Cortex of kidney (tissue), 1 donor: ENCODE data around the gene TPI1.

ENCODE experiments used
- DNase-seq: peaks from one replicate; lab custom pipeline; 2025; lab: John Stamatoyannopoulos, UW

Gene TPI1

DNA sequence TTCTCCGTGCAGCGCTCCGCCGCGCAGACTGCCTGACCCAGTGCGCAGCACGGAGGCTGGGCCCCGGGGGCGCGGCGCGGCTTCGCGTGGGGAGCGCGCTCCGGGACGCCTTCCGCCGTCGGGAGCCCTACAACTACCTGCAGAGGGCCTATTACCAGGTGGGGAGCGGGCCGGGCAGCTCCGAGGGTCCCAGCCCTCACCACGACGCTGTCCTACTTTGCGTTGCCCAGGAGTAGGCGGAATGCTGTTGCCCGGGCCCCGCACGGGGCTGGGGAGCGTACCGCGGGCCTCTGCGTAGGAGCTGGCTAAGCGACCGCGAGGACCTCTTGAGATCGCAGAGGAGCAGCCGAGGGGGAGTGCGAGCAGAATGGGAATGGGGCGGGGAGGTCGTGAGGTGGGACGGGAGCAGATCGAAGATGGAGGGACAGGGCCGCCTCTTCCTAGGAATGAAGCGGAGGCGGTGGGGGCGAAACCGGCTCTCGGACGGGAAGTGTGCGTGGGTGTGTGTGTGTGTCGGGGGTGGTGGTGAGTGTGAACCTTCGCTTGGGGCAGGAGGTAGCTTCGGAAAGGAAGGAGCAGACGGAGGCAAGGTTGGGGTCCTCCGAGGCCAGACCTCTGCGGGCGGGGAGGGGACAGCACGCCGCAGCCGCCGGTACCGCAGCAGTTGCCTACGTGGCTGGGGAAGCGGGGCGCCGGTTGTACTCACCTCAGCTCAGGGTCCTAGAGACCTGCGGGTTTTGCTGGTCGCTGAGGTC is 38.4 kb upstream of the TPI1 start:
- no peak for DNase-seq

DNA sequence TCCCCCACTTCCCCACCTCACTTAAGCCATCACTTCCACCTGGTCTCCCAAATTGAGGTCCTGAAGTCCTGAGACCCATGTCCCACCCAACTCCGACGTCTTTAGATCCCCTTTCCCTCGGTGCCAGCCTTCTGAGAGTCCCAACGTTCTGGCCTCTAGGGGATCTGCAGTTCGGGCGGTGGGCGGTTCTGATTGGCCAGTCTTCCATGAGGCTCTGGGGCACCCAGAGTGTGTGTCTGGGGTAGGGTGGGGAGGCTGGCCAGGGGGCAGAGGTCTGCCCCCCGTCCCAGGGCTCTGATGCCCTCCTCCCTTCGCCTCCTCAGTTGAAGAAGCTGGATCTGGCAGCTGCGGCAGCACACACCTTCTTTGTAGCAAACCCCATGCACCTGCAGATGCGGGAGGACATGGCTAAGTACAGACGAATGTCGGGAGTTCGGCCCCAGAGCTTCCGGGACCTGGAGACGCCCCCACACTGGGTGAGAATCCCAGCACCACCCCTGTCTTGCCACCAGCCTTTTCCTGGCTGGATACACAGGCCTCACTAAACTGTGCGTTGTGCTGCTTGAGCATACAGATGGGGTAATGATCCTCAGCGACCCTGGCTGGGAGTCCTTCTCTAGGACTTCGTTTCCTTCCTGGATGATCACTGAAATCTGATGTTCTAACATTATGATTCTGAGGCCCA is 37.7 kb upstream of the TPI1 start:
- DNase-seq = no peak

DNA sequence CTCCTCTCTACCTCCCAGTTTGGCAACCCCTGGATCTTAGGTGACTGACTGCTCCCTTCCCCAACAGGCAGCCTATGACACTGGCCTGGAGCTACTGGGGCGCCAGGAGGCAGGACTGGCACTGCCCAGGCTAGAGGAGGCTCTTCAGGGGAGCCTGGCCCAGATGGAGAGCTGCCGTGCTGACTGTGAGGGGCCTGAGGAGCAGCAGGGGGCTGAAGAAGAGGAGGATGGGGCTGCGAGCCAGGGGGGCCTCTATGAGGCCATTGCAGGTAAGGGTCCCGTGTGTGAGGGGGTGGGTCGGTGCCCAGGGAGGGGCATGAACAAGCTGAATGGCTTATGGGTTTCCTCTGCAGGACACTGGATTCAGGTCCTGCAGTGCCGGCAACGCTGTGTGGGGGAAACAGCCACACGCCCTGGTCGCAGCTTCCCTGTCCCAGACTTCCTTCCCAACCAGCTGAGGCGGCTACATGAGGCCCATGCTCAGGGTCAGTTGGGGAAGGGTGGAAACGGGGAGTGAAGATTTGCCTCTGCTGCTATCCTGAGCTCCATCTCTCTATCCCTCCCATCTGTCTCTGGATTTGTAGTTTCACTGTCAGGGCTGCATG is 36.9 kb upstream of the TPI1 start:
- no peak for DNase-seq

DNA sequence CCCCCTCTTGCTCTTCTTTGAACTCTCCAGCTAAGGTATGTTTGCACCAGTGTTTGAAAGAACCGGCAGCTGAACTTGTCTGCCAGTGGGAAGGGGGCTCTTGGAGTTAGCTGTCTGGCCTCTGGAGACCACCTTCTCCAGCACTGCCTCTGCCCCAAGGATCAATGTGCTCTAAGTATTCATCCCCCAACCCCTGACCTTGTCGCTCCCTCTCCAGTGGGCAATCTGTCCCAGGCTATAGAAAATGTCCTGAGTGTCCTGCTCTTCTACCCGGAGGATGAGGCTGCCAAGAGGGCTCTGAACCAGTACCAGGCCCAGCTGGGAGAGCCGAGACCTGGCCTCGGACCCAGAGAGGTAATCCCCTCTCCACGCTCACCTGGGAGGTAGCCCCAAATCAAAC is 36.3 kb upstream of the TPI1 start:
- no peak for DNase-seq

DNA sequence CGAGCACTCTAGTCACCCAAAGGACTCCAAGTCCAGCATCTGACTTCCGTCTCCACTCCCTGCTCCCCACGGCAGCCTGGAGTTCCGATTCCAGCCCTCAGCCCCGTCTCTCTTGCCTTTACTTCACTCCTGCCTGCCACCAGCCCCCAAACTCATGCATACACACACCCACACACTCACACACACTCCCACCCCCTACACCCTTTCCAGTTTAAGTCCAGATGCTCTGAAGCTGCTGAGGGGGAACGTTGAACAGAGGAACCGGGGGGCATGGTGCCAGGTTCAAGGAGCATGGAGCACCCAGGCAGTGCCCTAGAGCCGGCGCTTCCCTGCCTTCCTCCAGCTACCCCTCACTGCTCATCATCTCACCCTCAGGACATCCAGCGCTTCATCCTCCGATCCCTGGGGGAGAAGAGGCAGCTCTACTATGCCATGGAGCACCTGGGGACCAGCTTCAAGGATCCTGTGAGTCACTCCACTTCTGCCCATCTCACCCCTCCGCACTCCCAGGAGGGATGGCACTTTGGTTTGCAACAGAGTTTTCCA is 35.8 kb upstream of the TPI1 start:
- DNase-seq = no peak

DNA sequence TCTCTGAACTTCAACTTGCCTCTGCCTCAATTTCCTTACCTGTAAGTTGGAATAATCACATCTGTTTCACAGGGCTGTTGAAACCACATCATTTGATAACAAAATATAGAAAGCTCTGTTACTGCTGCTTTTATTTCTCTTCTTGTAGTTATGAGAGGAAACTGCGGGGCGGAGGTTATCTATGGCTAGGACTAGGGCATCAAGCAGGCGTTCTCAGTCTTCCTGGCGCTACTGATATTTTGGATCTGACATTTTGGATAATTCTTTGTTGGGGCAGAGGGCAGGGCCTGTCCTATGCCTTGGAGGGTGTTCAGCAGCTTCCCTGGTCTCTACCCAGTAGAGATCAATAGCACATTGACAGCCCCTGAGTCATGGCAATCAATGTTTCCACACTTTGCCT is 35.2 kb upstream of the TPI1 start:
- no peak for DNase-seq

DNA sequence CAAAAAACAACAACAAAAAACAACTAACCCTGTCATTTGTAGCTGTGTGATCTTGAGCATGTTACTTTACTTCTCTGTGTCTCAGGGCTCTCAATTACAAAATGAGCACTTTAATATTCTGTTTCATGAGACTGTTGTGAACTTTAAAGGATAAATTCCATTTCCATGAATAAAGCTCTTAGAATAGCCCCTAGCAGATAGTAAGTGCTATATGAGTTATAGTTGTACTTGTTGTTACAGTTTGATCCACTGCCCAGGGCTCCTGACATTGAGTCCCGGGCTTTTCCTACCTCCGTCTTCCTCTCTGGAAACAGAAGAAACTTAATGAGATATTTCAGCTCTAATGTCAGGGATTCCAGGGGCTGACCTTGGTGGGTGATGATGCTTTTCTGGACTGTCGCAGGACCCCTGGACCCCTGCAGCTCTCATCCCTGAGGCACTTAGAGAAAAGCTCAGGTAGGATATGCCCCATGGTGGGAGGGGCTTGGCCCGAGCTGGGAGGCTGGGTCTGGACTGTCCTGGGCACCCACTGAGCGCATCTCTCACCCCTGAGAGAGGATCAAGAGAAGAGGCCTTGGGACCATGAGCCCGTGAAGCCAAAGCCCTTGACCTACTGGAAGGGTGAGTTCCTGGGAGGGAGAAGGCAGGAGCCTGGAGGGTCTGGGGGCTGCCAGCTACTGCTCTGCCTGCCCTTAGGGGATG is 34.0 kb upstream of the TPI1 start:
- no peak for DNase-seq

DNA sequence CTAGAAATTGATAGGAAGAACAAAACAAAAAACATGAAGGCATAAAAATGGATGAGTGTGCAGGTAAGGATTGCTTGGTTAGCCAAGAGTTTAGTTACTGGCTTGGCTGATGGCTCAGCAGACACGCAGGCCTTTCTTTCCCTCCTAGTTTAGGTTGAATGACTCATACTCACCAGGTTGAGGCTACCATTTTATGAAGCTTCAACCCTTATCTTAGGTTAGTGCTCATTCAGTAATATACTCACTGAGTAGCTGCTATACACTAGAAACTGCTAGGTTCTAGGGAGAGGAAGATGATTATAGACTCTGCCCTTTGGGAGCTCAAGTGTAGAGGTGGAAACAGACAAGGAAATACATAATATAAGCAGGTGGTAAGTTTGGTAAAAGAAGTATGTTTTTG is 33.1 kb upstream of the TPI1 start:
- DNase-seq = no peak

DNA sequence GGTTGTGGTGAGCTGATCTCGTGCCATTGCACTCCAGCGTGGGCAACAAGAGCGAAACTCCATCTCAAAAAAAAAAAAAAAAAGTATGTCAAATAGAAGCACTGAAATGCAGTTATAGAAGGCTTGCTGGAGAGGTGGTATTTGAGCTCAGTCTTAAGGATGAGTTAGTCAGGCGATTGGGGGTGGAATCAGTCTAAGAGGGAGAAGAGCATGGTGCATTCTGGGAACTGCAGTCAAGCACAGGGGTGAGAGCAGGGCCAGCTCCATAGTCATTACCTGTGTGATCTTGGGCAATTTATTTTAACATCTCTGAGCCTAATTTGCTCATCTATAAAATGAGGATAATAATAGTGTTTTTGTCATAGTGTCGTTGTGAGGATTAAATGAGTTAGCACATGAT is 32.5 kb upstream of the TPI1 start:
- DNase-seq = no peak

DNA sequence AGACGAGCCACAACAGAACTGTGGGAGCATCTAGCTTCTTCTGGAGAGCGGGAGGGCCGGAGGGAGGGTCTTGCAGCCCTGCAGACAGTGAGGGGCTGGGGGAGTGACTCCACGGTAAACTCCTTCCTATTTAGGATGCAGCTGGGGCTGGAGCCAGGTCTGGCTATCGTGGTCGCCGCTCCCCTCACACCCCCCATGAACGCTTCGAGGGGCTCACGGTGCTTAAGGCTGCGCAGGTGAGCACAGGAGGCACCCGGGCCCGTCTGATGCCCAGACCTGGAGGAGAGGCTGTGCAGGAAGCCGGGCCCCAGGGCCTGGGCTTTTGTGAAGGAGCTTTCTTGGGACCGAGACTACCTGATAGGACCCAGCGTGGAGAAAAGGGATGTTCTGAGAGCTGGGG is 30.5 kb upstream of the TPI1 start:
- DNase-seq = no peak

DNA sequence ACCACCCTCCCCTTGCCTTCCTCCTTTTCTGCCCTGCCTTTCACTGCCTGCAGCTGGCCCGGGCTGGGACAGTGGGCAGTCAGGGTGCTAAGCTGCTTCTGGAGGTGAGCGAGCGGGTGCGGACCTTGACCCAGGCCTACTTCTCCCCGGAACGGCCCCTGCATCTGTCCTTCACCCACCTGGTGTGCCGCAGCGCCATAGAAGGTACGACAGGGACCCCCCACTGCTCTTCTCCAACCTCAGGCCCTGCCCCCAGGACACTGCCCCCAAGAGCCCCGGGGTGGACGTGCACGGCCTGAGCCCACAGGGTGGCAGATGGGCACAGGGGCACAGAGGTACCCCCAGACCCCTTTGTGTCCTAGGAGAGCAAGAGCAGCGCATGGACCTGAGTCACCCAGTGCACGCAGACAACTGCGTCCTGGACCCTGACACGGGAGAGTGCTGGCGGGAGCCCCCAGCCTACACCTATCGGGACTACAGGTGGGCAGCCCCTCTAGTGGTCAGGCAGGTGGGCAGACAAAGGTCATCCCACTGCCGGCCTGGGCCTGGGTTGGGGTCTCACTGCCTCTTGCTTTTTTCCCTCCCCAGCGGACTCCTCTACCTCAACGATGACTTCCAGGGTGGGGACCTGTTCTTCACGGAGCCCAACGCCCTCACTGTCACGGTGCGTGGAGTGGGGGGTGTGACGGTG is 29.8 kb upstream of the TPI1 start:
- DNase-seq = no peak

DNA sequence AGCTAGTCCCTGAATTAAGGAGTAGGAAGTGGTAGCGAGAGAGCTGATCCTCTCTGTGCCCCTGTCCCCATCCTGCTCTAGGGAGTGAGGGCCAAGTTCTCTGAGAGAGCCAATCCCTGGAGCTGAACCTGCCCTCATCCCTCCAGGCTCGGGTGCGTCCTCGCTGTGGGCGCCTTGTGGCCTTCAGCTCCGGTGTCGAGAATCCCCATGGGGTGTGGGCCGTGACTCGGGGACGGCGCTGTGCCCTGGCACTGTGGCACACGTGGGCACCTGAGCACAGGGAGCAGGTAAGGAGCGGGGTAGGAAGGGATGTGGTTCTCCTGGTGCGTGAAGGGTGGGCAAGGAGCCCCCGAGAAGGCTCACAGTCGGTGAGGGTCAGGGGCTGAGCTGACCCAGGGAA is 28.5 kb upstream of the TPI1 start:
- DNase-seq = no peak

DNA sequence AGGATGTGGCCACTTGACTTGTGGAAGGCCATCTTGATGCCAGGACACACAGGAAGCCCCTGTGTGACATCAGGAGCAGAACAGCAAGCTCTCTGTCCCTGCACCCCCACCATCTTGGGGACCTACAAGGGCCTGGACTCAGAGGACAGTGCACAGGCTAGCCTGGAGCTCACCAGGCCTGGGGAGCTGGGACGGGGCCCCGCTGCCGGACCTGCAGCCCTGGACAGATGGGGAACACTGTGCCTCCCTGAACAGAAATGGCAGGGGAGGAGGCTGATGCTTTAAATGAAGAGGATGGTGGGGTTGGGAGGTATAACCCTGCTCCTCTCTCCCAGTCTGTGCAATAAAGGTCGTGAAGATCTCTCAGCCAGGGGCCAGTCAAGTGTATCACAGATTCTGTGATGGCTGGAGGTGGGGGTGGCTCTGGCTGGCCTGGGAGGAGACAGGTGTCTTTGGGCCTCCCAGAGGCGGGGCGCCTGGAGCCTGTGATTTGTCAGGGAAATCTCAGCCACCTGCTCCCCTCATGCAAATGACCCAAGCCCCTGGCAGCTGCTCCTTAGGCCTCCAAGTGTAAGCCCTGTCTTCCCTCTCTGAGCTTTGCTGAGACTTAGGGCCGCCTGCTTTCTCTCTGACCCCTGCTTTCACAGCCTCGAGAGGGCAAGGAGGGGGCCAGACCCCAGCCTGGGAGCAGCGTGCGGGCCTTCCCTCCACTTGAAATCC is 27.7 kb upstream of the TPI1 start:
- DNase-seq = no peak

DNA sequence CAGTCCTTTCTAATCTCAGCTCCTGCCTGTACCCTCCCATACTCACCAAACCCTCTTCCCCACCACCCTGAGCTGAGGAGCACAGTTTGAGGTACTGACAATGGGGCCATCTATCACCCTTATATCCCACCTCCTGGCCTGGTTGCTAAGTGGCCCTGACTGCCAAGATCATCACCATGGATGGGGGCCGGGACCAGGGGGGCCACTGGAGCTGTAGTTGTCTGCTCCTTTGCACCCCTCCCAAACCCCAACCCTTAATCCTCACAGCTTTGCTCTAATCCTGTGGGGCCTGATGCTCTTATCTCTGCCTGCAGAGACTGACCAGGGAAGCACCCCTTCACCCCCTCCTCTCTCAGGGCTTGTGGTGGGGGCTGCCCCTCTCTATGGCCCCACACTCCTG is 27.0 kb upstream of the TPI1 start:
- DNase-seq = no peak

DNA sequence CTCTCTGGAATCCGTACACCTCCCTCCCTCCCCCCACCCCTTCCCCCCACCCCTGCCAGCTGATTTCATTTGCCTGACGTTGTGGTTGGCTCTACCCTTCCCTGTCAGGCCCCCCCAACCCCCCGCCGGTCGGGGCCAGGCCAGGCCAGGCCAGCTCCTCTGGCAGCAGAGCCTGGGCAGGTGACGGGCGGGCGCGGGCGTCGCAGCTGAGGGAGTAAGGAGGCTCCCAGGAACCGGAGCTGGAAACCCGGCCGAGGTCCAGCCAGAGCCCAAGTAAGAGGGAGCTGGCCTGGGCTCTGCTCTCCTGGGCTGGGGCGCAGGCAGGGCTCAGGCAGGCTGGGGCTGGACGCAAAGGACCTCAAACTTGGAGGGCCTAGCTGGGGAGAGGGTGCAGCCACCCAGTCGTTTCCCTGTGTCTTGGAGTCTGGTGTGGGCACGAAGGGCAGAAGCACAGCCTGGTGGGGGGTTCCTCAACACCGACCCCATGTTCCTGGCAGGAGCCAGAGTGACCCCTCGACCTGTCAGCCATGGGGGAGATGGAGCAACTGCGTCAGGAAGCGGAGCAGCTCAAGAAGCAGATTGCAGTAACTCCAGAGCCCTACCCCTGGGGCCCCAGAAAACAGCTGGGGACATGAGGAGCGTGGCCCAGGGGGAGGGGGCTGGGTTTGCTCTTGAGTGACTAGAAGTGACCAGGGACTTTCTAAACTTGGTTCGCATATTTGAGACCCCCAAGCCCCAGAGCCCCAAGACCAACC is 26.4 kb upstream of the TPI1 start, which contains the start of gene GNB3:
GNB3 (plus strand) TSS at position 165 of the 755 bp plus-strand sequence; CDS start at position 528, 363 bp downstream.
- DNase-seq = no peak

DNA sequence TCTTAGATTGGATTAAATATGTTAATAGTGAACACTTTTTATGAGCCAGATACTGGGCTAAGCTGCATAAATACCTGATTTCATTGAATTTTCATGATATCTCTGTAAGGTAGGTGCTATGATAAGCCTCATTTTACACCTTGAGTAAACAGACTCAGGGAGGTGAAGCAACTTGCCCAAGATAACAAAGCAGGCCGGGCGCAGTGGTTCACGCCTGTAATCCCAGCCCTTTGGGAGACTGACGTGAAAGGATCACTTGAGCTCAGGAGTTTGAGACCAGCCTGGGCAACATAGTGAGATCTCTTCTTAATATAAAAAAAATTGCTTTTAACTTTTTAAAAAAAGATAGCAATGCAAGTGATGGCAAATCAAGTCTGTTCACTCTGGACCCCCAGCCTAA is 25.3 kb upstream of the TPI1 start:
- DNase-seq = no peak

DNA sequence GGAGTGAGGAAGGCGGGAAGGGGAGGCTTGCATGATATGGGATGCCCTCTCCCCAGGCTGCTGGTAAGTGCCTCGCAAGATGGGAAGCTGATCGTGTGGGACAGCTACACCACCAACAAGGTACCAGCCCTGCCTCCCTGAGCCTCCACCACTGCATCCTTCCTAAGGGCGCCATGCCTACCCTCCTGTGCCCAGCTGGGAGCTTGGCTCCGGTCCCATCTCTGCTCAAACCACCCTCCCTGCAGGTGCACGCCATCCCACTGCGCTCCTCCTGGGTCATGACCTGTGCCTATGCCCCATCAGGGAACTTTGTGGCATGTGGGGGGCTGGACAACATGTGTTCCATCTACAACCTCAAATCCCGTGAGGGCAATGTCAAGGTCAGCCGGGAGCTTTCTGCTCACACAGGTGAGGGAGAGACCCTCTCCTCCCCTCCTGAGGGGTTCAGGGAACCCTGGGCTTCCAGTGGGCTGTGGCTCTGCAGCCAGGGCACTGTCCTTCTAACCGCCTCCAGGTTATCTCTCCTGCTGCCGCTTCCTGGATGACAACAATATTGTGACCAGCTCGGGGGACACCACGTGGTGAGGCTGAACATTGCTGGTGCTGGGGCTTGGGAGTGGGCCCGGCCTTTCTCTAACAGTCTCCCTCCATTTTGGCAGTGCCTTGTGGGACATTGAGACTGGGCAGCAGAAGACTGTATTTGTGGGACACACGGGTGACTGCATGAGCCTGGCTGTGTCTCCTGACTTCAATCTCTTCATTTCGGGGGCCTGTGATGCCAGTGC is 24.0 kb upstream of the TPI1 start:
- no peak for DNase-seq

DNA sequence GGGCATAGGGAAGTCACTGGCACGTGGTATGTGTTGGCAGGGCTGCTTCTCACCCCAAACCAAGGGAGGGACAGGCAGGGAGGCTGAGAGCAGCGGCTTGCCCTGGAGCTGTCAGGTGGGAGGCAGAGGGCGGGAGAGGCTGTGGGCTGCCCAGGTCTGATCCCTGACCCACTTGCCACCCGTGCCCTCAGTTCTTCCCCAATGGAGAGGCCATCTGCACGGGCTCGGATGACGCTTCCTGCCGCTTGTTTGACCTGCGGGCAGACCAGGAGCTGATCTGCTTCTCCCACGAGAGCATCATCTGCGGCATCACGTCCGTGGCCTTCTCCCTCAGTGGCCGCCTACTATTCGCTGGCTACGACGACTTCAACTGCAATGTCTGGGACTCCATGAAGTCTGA is 21.9 kb upstream of the TPI1 start:
- DNase-seq = no peak

DNA sequence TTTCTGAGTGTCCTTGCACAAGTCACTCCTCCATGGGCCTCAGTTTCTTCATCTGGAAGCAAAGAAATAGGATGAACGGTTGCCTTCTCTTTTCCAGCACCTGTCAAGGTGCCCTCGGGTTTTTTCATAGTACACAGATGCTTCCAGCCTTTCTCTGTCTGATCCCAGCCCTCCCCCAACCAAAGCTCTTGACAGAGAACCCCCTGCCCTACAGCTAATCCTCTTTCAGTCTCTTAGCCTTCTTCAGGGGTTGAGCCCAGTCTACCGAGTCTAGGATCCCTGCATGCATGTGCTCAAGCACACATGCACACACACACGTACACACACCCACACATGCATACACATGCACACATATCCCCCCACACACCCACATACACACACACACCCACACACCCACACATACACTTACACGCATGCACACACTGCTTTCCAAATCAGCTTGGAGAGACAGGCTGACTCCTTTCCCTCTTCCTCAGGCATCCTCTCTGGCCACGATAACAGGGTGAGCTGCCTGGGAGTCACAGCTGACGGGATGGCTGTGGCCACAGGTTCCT is 20.9 kb upstream of the TPI1 start:
- no peak for DNase-seq
